Measurements from ENCODE around the gene DENND2C. TPM values are rescaled to one million over a fixed set of nuclear protein-coding genes. Genes with fewer than 3 reads are reported as not detected.

Gene DENND2C
- total RNA-seq, 1 donor from 2014 or later = 7.7 TPM

GRCh38 chr1:114545315-114545714 lies 124.5 kb downstream of the DENND2C start:
- no peak overlapping the region for H3K4me3 Mint-ChIP-seq (ENCODE audit: unreplicated experiment)
- DNase-seq (ENCODE audit: low spot score) = no peak
- H3K4me1 Mint-ChIP-seq (ENCODE audit: unreplicated experiment) = no peaks in the 10 kb centered on the region
- no peaks in the 10 kb centered on the region for H3K9me3 Mint-ChIP-seq (ENCODE audit: unreplicated experiment)
- TF ChIP-seq, protein P1, sequence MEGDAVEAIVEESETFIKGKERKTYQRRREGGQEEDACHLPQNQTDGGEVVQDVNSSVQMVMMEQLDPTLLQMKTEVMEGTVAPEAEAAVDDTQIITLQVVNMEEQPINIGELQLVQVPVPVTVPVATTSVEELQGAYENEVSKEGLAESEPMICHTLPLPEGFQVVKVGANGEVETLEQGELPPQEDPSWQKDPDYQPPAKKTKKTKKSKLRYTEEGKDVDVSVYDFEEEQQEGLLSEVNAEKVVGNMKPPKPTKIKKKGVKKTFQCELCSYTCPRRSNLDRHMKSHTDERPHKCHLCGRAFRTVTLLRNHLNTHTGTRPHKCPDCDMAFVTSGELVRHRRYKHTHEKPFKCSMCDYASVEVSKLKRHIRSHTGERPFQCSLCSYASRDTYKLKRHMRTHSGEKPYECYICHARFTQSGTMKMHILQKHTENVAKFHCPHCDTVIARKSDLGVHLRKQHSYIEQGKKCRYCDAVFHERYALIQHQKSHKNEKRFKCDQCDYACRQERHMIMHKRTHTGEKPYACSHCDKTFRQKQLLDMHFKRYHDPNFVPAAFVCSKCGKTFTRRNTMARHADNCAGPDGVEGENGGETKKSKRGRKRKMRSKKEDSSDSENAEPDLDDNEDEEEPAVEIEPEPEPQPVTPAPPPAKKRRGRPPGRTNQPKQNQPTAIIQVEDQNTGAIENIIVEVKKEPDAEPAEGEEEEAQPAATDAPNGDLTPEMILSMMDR (IDR thresholded peaks at IDR 0.05; ENCODE audit: unreplicated experiment) = no peak
- no peaks in the 10 kb centered on the region for H3K36me3 Mint-ChIP-seq (ENCODE audit: low read depth, unreplicated experiment)
- H3K27ac Mint-ChIP-seq (ENCODE audit: unreplicated experiment) = no peak overlapping the region
- no peaks in the 10 kb centered on the region for H3K27me3 Mint-ChIP-seq (ENCODE audit: unreplicated experiment)

GRCh38 chr1:114540821-114541220 lies 129.0 kb downstream of the DENND2C start:
- TF ChIP-seq, protein P1 (IDR thresholded peaks at IDR 0.05; ENCODE audit: unreplicated experiment) = no peak
- no peak for DNase-seq (ENCODE audit: low spot score)
- Mint-ChIP-seq H3K9me3 (ENCODE audit: unreplicated experiment) (no peaks in the 10 kb centered on the region), H3K27ac (ENCODE audit: unreplicated experiment) (no peak overlapping the region), H3K4me1 (ENCODE audit: unreplicated experiment) (no peaks in the 10 kb centered on the region), H3K36me3 (ENCODE audit: low read depth, unreplicated experiment) (peaks cover 4% of the 10 kb centered on the region), H3K4me3 (ENCODE audit: unreplicated experiment) (no peak overlapping the region), H3K27me3 (ENCODE audit: unreplicated experiment) (peaks cover 2% of the 10 kb centered on the region)

GRCh38 chr1:114540272-114540671 lies 129.6 kb downstream of the DENND2C start:
- Mint-ChIP-seq H3K9me3 (ENCODE audit: unreplicated experiment) (no peaks in the 10 kb centered on the region), H3K27me3 (ENCODE audit: unreplicated experiment) (peaks cover 2% of the 10 kb centered on the region), H3K4me3 (ENCODE audit: unreplicated experiment) (no peak overlapping the region), H3K27ac (ENCODE audit: unreplicated experiment) (no peak overlapping the region), H3K4me1 (ENCODE audit: unreplicated experiment) (no peaks in the 10 kb centered on the region), H3K36me3 (ENCODE audit: low read depth, unreplicated experiment) (peaks cover 4% of the 10 kb centered on the region)
- DNase-seq (ENCODE audit: low spot score) = no peak
- TF ChIP-seq, protein P1 (IDR thresholded peaks at IDR 0.05; ENCODE audit: unreplicated experiment) = no peak

- TF ChIP-seq, protein P1 (IDR thresholded peaks at IDR 0.05; ENCODE audit: unreplicated experiment) = no peak
- peaks cover 2% of the 10 kb centered on the region for H3K4me1 Mint-ChIP-seq (ENCODE audit: unreplicated experiment)
- H3K9me3 Mint-ChIP-seq (ENCODE audit: unreplicated experiment) = peaks cover 4% of the 10 kb centered on the region
- peaks cover 5% of the 10 kb centered on the region for H3K27me3 Mint-ChIP-seq (ENCODE audit: unreplicated experiment)
- H3K27ac Mint-ChIP-seq (ENCODE audit: unreplicated experiment) = no peak overlapping the region
- peaks cover 4% of the 10 kb centered on the region for H3K36me3 Mint-ChIP-seq (ENCODE audit: low read depth, unreplicated experiment)
- peak overlapping the region; percentile 60 for H3K4me3 Mint-ChIP-seq (ENCODE audit: unreplicated experiment)
- no peak for DNase-seq (ENCODE audit: low spot score)
Observed at GRCh38 chr1:114536043-114536442, 133.8 kb downstream of the DENND2C start.

DNA sequence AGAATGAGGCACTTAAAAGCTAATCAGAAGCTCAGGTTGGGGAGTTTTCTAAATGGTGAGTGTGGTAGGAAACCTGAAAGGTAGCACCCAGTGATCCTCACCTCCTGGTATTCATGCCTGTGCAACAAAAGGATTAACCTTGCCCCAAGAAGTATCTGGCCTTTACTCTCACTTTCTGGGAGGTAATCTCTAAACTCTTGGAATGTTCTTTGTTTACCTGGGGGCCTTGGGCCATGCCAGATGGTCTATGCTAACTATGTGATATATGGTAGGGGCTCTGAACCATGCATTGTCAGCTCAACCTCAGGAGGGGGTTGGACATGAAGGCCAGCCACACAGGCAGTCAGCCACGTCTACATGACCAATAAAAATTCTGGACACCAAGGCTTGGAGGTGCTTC lies 134.4 kb downstream of the DENND2C start:
- H3K4me1 Mint-ChIP-seq (ENCODE audit: unreplicated experiment) = peaks cover 2% of the 10 kb centered on the region
- H3K9me3 Mint-ChIP-seq (ENCODE audit: unreplicated experiment) = peaks cover 4% of the 10 kb centered on the region
- H3K36me3 Mint-ChIP-seq (ENCODE audit: low read depth, unreplicated experiment) = peaks cover 4% of the 10 kb centered on the region
- TF ChIP-seq, protein P1 (IDR thresholded peaks at IDR 0.05; ENCODE audit: unreplicated experiment) = no peak
- peaks cover 5% of the 10 kb centered on the region for H3K27me3 Mint-ChIP-seq (ENCODE audit: unreplicated experiment)
- DNase-seq (ENCODE audit: low spot score) = no peak
- no peak overlapping the region for H3K4me3 Mint-ChIP-seq (ENCODE audit: unreplicated experiment)
- no peak overlapping the region for H3K27ac Mint-ChIP-seq (ENCODE audit: unreplicated experiment)

Other genes starting within 250 kb of the DENND2C start
- 36.2 TPM for gene TRIM33, start 158.8 kb downstream of the DENND2C start, total RNA-seq (ENCODE audit: unreplicated experiment)
- 45.6 TPM for gene BCAS2, start 88.4 kb downstream of the DENND2C start, total RNA-seq (ENCODE audit: unreplicated experiment)
- gene AMPD1, start 25.5 kb upstream of the DENND2C start, total RNA-seq (ENCODE audit: unreplicated experiment) = not detected
- gene NRAS, start 46.7 kb upstream of the DENND2C start, total RNA-seq (ENCODE audit: unreplicated experiment) = 74.0 TPM
- gene CSDE1, start 87.9 kb upstream of the DENND2C start, total RNA-seq (ENCODE audit: unreplicated experiment) = 538 TPM
- 49.1 TPM for gene SIKE1, start 110.6 kb upstream of the DENND2C start, total RNA-seq (ENCODE audit: unreplicated experiment)
- not detected for gene SYCP1, start 184.8 kb upstream of the DENND2C start, total RNA-seq (ENCODE audit: unreplicated experiment)

Data from endothelial cell (in vitro differentiated cells).